Endothelial cell of umbilical vein (primary cell): ENCODE results near the gene KIF6.

Experiments
- EZH2 ChIP-seq: IDR thresholded peaks from 2 replicates; pipeline ENCODE4 v1.6.1; 2012; ENCODE audit warnings: borderline replicate concordance, low read depth, mild to moderate bottlenecking, moderate library complexity, low read length, inconsistent platforms; ENCODE audit not compliant: severe bottlenecking
- GATA2 ChIP-seq: IDR thresholded peaks from 2 replicates; pipeline ENCODE4 v1.7.0; 2011; ENCODE audit warnings: low read depth, mild to moderate bottlenecking, moderate library complexity, mixed read lengths, low read length; ENCODE audit not compliant: insufficient read length, insufficient read depth
- POLR2A ChIP-seq: IDR thresholded peaks from 2 replicates; pipeline ENCODE4 v1.6.1; 2012; ENCODE audit warnings: low read depth, mild to moderate bottlenecking, control low read depth, low read length
- POLR2AphosphoS5 ChIP-seq: IDR thresholded peaks from 2 replicates; pipeline ENCODE4 v1.6.1; 2012; ENCODE audit warnings: low read depth, mild to moderate bottlenecking, control low read depth, low read length, moderate library complexity; ENCODE audit not compliant: insufficient read depth
- TF ChIP-seq, protein P1 (sequence below), 2 donors: IDR thresholded peaks; 1 replicate in 1 of 2; 2 replicates in 1 of 2; pipeline ENCODE4 v1.5.1; 2011; ENCODE audit warnings: low read length in 2 of 2, mild to moderate bottlenecking in 2 of 2, moderate library complexity in 2 of 2, control low read depth in 1 of 2, inconsistent platforms in 1 of 2, low read depth in 1 of 2; ENCODE audit not compliant: insufficient read depth in 1 of 2; ENCODE audit errors: extremely low read depth in 1 of 2
- TF ChIP-seq, protein P2 (sequence below): IDR thresholded peaks from 2 replicates; pipeline ENCODE4 v1.6.1; 2011; ENCODE audit not compliant: insufficient read depth, insufficient read length

DNA sequence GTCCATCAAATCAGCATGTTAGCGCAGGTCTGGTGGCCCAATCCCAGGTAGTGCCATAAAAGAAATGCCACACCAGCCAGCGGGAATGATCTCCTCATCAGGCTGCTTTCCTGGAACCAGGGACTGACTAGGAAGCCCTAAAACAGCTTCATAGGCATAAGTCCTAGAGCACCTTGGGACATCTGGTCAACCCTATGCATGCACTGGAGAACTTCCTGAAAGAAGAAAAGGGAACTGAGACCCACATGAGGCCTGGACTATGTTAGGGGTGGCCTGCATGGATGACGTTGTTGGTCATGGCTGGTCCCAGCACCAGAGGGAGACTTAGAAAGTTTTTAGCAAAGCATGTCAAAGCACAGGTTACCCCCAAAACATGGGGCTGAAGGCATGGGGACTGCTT lies 395.2 kb downstream of the KIF6 start:
- TF ChIP-seq, protein P1, sequence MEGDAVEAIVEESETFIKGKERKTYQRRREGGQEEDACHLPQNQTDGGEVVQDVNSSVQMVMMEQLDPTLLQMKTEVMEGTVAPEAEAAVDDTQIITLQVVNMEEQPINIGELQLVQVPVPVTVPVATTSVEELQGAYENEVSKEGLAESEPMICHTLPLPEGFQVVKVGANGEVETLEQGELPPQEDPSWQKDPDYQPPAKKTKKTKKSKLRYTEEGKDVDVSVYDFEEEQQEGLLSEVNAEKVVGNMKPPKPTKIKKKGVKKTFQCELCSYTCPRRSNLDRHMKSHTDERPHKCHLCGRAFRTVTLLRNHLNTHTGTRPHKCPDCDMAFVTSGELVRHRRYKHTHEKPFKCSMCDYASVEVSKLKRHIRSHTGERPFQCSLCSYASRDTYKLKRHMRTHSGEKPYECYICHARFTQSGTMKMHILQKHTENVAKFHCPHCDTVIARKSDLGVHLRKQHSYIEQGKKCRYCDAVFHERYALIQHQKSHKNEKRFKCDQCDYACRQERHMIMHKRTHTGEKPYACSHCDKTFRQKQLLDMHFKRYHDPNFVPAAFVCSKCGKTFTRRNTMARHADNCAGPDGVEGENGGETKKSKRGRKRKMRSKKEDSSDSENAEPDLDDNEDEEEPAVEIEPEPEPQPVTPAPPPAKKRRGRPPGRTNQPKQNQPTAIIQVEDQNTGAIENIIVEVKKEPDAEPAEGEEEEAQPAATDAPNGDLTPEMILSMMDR (IDR thresholded peaks at IDR 0.05; ENCODE audit: extremely low read depth in 1 of 2, insufficient read depth in 1 of 2, low read depth in 1 of 2, low read length in 2 of 2), result no peak
- TF ChIP-seq POLR2A (no peak), POLR2AphosphoS5 (no peak), EZH2 (no peak), GATA2 (no peak)
- TF ChIP-seq, protein P2, sequence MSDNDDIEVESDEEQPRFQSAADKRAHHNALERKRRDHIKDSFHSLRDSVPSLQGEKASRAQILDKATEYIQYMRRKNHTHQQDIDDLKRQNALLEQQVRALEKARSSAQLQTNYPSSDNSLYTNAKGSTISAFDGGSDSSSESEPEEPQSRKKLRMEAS, result no peak
